Erythroblast (primary cell): ENCODE data around the gene PLIN3.

Experiments
- GATA1 ChIP-seq: IDR thresholded peaks from 2 replicates; pipeline ENCODE4 v1.6.1; 2011; ENCODE audit warnings: low read depth, mild to moderate bottlenecking, control low read depth, low read length, moderate library complexity
- POLR2A ChIP-seq: IDR thresholded peaks from 2 replicates; pipeline ENCODE4 v1.6.1; 2011; ENCODE audit warnings: mild to moderate bottlenecking, low read length

DNA sequence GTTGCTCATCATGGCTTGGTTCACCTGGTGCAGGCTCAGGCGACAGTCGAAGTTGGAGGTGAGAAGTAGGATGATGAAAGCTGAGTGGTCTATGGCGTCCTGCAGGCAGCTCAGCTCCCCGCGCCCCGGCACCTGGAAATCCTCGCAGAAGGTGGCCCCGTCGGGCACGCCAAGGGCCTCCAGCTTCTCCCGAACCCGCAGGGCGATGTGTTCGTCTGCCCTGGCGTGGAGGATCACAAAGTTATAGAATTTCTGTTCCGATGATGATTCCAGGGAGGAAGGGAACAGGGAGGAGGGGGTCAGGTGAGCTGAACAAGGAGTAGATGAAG is 50.6 kb downstream of the PLIN3 start:
- TF ChIP-seq POLR2A (no peak), GATA1 (no peak)
